Upper lobe of left lung (tissue), 4 donors: ENCODE measurements around the gene ZNF747.

Experiments
- EP300 ChIP-seq, 4 donors: sonication (generic); formaldehyde crosslinking; IDR thresholded peaks; one replicate each; pipeline ENCODE4 v1.5.1; 2017; ENCODE audit warnings: antibody characterized with exemption in 4 of 4, control low read depth in 2 of 4
- POLR2A ChIP-seq, 4 donors: fragments of 450-650 bp; IDR thresholded peaks; one replicate each; pipeline ENCODE4 v1.5.1; 2016 to 2017; ENCODE audit warnings: antibody characterized with exemption in 4 of 4, mild to moderate bottlenecking in 2 of 4
- POLR2AphosphoS5 ChIP-seq, 2 donors: sonication (generic); formaldehyde crosslinking; IDR thresholded peaks; one replicate each; pipeline ENCODE4 v1.5.1; 2017; ENCODE audit warnings: antibody characterized with exemption in 2 of 2
- TF ChIP-seq, protein P1 (sequence below), 6 experiments: fragments of 450-650 bp in 4 of 6; fragments of 200-600 bp in 2 of 6; sonication (generic) in 2 of 6; IDR thresholded peaks; one replicate each; pipeline ENCODE4 v1.5.1; 2016 to 2019; ENCODE audit warnings: antibody characterized with exemption in 6 of 6

DNA sequence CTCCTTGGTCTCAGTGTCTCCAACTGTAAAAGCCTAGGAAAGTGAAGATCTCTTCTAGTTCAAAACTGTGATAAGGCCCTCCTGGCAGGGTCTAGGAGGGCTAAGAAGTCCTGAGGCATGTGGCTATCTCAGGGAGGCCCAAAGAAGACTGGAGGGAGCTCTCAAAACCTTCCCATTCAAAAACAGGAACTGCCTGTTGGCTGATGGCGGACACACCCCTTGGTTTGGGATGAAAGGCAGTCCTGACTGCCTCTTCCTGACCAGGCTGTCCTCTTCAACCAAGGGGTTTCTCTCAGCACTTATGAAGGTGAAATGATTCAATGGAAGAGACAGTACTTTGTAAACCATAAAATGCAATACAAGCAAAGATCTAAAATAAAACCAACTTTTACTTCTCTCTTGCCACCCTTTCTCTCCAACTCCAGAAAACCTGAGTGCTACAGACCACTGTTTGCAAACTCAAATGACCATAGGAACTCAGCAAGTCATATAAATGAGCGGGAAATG is 18.8 kb upstream of the ZNF747 start:
- TF ChIP-seq, protein P1, sequence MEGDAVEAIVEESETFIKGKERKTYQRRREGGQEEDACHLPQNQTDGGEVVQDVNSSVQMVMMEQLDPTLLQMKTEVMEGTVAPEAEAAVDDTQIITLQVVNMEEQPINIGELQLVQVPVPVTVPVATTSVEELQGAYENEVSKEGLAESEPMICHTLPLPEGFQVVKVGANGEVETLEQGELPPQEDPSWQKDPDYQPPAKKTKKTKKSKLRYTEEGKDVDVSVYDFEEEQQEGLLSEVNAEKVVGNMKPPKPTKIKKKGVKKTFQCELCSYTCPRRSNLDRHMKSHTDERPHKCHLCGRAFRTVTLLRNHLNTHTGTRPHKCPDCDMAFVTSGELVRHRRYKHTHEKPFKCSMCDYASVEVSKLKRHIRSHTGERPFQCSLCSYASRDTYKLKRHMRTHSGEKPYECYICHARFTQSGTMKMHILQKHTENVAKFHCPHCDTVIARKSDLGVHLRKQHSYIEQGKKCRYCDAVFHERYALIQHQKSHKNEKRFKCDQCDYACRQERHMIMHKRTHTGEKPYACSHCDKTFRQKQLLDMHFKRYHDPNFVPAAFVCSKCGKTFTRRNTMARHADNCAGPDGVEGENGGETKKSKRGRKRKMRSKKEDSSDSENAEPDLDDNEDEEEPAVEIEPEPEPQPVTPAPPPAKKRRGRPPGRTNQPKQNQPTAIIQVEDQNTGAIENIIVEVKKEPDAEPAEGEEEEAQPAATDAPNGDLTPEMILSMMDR (IDR thresholded peaks at IDR 0.05), result no peak
- TF ChIP-seq EP300 (IDR thresholded peaks at IDR 0.05) (no peak), POLR2A (IDR thresholded peaks at IDR 0.05) (no peak), POLR2AphosphoS5 (IDR thresholded peaks at IDR 0.05) (no peak)
